Heart right ventricle (tissue), 16 donors: ENCODE measurements around the gene BNC2. TPM values are rescaled to one million over a fixed set of nuclear protein-coding genes. Genes with fewer than 3 reads are reported as not detected.

Experiments used
- ATAC-seq, 8 donors: fragments of 200-7000 bp; cut with Tn5 transposase; one replicate each; pipeline ENCODE4 v1.9.1; 2020; ENCODE audit warnings: mild to moderate bottlenecking in 8 of 8, moderate library complexity in 8 of 8, moderate number of reproducible peaks in 1 of 8
- DNase-seq, 2 donors: peaks; one replicate each; pipeline ENCODE4 v3.0.0-alpha.2; 2020
- H3K27ac ChIP-seq, 10 donors: fragments of 200-600 bp; sonication (generic) in 2 of 10; one replicate each; pipeline versions ENCODE4 v1.5.0 to v1.8.0; 2020 to 2022; ENCODE audit warnings: mild to moderate bottlenecking in 3 of 10
- H3K27me3 ChIP-seq, 7 donors: fragments of 200-600 bp; one replicate each; pipeline ENCODE4 v1.8.0; 2021 to 2022; ENCODE audit warnings: mild to moderate bottlenecking in 2 of 7
- H3K36me3 ChIP-seq, 9 donors: fragments of 200-600 bp; sonication (generic) in 1 of 9; one replicate each; pipeline versions ENCODE4 v1.5.0 to v1.8.0; 2020 to 2022; ENCODE audit warnings: mild to moderate bottlenecking in 2 of 9
- H3K4me1 ChIP-seq, 9 donors: fragments of 200-600 bp; sonication (generic) in 1 of 9; one replicate each; pipeline versions ENCODE4 v1.5.0 to v1.8.0; 2020 to 2022; ENCODE audit warnings: mild to moderate bottlenecking in 4 of 9
- H3K4me3 ChIP-seq, 10 donors: fragments of 200-600 bp; sonication (generic) in 2 of 10; one replicate each; pipeline versions ENCODE4 v1.5.0 to v1.8.0; 2020 to 2022; ENCODE audit warnings: mild to moderate bottlenecking in 7 of 10, moderate library complexity in 2 of 10
- H3K9me3 ChIP-seq, 11 donors: fragments of 200-600 bp in 10 of 11; sonication (generic) in 2 of 11; one replicate each; pipeline versions ENCODE4 v1.5.0 to v1.8.0; 2013 to 2022; ENCODE audit warnings: mild to moderate bottlenecking in 2 of 11, control low read depth in 1 of 11, moderate library complexity in 1 of 11
- CTCF ChIP-seq, 9 donors: fragments of 200-600 bp; sonication (generic) in 2 of 9; IDR thresholded peaks; one replicate each; pipeline versions ENCODE4 v1.5.0 to v1.8.0; 2021 to 2022; ENCODE audit warnings: antibody characterized with exemption in 9 of 9, mild to moderate bottlenecking in 5 of 9, moderate library complexity in 1 of 9
- WGBS, 2 donors: extraction: QIAGEN DNeasy Blood & Tissue Kit; methylation state at CpG; one replicate each; pipeline ENCODE4 v1.1.7; 2013; ENCODE audit warnings: inconsistent platforms in 1 of 2; 5-methylcytosine and 5-hydroxymethylcytosine counted together
- intact Hi-C, 10 donors: fragments of 100-400 bp; cut with DNase I; formaldehyde crosslinking; loops; one replicate each; pipeline versions ENCODE4 v1.11.1 to v1.14.2; 2022
- polyA plus RNA-seq, 2 donors: library from polyadenylated mRNA; stranded (reverse); fragments of 200-250 nt; gene quantifications; one replicate each; pipeline ENCODE4 v1.2.3, GENCODE V29; 2013
- total RNA-seq, 10 donors: library from RNA; stranded (reverse); fragmentation: NEBNext Ultra II Directional in 3 of 10; extraction: Animal tissue kit (Norgen Biotek cat#: 25700) in 3 of 10; gene quantifications; one replicate each; pipeline versions ENCODE4 v1.2.1 to v1.2.4, GENCODE V29; 2021 to 2023
- donor health status: Arrhythmogenic right ventricular cardiomyopathy.
- donor health status: ischemic (EF 13 %, LVEDD 7.1; RV severe dilation, severe dysfunction).
- donor health status: healthy with polysubstance abuse.
- donor health status: DM: no; HTN: yes; CAD: no.
- donor health status: DM: no; HTN: no; CAD: no.
- donor health status: ischemic (EF 25% LVEDD 6.9; RV normal size, moderate dysfunction).
- donor health status: ischemic (EF 25% LVEDD 5.7; RV mildly dilated, moderate dysfunction).
- donor health status: healthy.
- donor health status: DM: yes; HTN: yes; CAD: no.
- donor health status: Ischemic cardiomyopathy.
- donor health status: ischemic (EF 35%, LVEDD 5.7; RV mildly dilated, moderate dysfunction).
- donor health status: nonischemic (EF 11% LVEDD 7.7; RV severe dilation, severe dysfunction).
- donor health status: DM: yes; HTN: yes; CAD: no.
- donor health status: PGD.
- donor health status: ischemic (EF 29% LVEDD 5.4; RV normal size, mild dysfunction).
- donor health status: nonischemic (EF 23%, LVEDD 6.1; RV moderate dilation, normal function).

Gene BNC2
- total and polyA plus RNA-seq, 12 donors: 0.49 to 7.3 (median 3.2) TPM

DNA sequence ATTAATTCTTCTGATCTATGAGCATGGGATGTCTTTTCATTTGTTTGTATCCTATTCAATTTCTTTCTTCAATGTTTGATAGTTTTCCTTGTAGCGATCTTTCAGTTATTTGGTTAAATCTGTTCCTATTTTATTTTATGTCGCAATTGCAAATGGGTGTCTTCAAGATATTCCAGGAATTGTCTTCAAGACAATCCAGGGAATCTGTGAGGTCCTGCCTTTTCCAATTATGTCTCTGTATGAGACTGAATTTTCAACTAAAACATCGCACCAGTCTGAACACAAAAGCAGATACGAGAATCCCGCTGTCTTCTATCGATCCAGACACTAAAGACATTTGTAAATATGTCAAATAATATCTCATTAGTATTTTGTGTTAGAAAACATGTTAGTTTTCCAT, 485.5 kb downstream of the BNC2 start:
- Histone ChIP-seq H3K27ac (no peak overlapping the region), H3K27me3 (no peaks in the 10 kb centered on the region), H3K4me1 (peaks cover 0 to 6% (median 0%) of the 10 kb centered on the region in 9 donors), H3K36me3 (no peaks in the 10 kb centered on the region), H3K4me3 (no peak overlapping the region), H3K9me3 (peaks cover 0 to 16% (median 6%) of the 10 kb centered on the region in 11 donors)
- TF ChIP-seq CTCF (IDR thresholded peaks at IDR 0.05): no peak
- DNase-seq: no peak
- no peak for ATAC-seq
- 81 to 93% methylated on average over 6 of the region's 6 CpGs for WGBS, 2 donors
- intact Hi-C loops: no loop called here

DNA sequence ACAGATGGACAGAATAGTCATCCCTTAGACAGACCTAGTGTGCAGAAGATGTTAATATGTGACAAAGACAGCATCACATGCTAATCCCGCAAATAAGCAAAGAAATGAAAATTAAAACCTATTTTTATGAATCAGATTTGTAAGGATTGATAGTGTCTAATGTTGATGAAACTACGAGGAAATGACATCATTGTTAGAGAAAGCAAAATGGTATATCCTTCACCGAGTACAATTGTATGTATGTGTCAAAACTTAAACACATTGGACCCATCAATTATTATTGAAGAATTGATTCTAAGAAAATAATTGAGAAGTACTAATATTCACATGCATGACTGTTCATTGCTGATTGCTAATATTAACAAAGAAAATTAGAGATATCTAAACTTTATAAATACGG, 493.2 kb downstream of the BNC2 start:
- Histone ChIP-seq H3K27me3 (no peaks in the 10 kb centered on the region), H3K9me3 (peaks cover 0 to 15% (median 0%) of the 10 kb centered on the region in 11 donors), H3K36me3 (no peaks in the 10 kb centered on the region), H3K4me3 (no peak overlapping the region), H3K4me1 (no peaks in the 10 kb centered on the region), H3K27ac (no peak overlapping the region)
- TF ChIP-seq CTCF (IDR thresholded peaks at IDR 0.05): no peak
- WGBS, 2 donors: 80 to 84% methylated on average over 4 of the region's 4 CpGs
- DNase-seq: no peak
- intact Hi-C loops: no loop called here
- no peak for ATAC-seq

GRCh38 chr9:16371306-16371705, 499.2 kb downstream of the BNC2 start:
- no peak overlapping the region for H3K27ac ChIP-seq
- no peak overlapping the region for H3K4me3 ChIP-seq
- WGBS, 2 donors: 90 to 91% methylated on average over 4 of the region's 4 CpGs
- H3K36me3 ChIP-seq: no peaks in the 10 kb centered on the region
- no peak for TF ChIP-seq CTCF (IDR thresholded peaks at IDR 0.05)
- intact Hi-C loops: no loop called here
- H3K9me3 ChIP-seq: peaks cover 0 to 3% (median 0%) of the 10 kb centered on the region in 11 donors
- peaks cover 0 to 11% (median 0%) of the 10 kb centered on the region in 7 donors for H3K27me3 ChIP-seq
- H3K4me1 ChIP-seq: no peaks in the 10 kb centered on the region
- no peak for ATAC-seq
- no peak for DNase-seq

DNA sequence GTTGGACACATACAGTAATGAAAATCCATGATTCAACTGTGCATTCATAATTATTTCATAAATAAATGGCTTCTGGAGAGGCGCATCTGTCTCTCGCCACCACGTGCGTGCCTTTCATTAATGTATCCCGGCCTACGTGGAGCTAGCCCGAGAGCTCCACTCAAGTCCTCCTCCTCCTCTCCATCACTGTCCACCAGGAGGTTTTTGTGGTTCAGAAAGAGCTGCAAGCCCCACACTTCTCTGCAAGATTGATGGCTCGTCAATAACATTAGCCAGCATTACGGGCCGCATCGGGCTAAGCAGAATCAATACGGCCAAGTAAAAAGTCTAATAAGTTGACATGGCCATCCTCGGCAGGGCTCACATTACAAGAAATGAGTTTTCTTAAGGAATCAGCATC, 499.8 kb downstream of the BNC2 start:
- H3K36me3 ChIP-seq: no peaks in the 10 kb centered on the region
- 95 to 97% methylated on average over 13 of the region's 13 CpGs for WGBS, 2 donors
- no peak for ATAC-seq

More for the DNA sequence above, 499.8 kb downstream of the BNC2 start:
- no peak for TF ChIP-seq CTCF (IDR thresholded peaks at IDR 0.05)
- H3K9me3 ChIP-seq: peaks cover 0 to under 1% (median 0%) of the 10 kb centered on the region in 11 donors
- no peak overlapping the region for H3K27ac ChIP-seq
- peaks cover 0 to 11% (median 0%) of the 10 kb centered on the region in 7 donors for H3K27me3 ChIP-seq
- DNase-seq: no peak
- no peaks in the 10 kb centered on the region for H3K4me1 ChIP-seq
- intact Hi-C loops: no loop called here
- no peak overlapping the region for H3K4me3 ChIP-seq
